ENCODE measurements around the gene FRAS1. TPM values are rescaled to one million over a fixed set of nuclear protein-coding genes. Genes with fewer than 3 reads are reported as not detected.

Gene FRAS1
- total RNA-seq, 4 donors from 2014 or later: 3.1 to 11.4 (median 6.7) TPM

DNA sequence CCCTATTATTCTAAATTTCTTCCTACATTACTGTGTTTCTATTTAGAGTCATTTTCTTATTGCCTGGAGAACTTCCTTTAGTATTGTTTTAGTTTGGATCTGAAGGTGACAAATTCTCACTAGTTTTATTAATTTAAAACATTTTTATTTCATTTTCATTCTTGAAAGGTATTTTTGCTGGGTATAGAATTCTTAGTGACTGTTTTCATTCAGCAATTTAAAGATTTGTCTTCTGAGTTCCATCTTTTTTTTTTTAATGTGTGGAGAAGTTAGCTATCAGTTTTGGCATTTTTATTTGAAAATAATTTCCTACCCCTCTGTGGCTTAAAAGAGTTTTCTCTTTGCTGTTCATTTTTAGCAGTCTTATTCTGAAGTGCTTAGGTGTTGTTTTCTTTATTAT lies 169.2 kb downstream of the FRAS1 start:
- Histone ChIP-seq H3K27me3 (no peaks in the 10 kb centered on the region), H3K36me3 (no peaks in the 10 kb centered on the region), H3K27ac (no peak overlapping the region), H3K4me1 (peaks cover 0 to 19% (median 0%) of the 10 kb centered on the region in 3 donors), H3K4me3 (no peak overlapping the region), H3K9me3 (peaks cover 0 to 6% (median 0%) of the 10 kb centered on the region in 3 donors)
- no peak for DNase-seq
- TF ChIP-seq POLR2A (IDR thresholded peaks at IDR 0.05): no peak
- TF ChIP-seq, protein P1, sequence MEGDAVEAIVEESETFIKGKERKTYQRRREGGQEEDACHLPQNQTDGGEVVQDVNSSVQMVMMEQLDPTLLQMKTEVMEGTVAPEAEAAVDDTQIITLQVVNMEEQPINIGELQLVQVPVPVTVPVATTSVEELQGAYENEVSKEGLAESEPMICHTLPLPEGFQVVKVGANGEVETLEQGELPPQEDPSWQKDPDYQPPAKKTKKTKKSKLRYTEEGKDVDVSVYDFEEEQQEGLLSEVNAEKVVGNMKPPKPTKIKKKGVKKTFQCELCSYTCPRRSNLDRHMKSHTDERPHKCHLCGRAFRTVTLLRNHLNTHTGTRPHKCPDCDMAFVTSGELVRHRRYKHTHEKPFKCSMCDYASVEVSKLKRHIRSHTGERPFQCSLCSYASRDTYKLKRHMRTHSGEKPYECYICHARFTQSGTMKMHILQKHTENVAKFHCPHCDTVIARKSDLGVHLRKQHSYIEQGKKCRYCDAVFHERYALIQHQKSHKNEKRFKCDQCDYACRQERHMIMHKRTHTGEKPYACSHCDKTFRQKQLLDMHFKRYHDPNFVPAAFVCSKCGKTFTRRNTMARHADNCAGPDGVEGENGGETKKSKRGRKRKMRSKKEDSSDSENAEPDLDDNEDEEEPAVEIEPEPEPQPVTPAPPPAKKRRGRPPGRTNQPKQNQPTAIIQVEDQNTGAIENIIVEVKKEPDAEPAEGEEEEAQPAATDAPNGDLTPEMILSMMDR (IDR thresholded peaks at IDR 0.05): no peak
- intact Hi-C loops (cut with DNase I): no loop called here

GRCh38 chr4:78227411-78228057 lies 170.4 kb downstream of the FRAS1 start:
- no peak overlapping the region for H3K27ac ChIP-seq
- no peak overlapping the region for H3K4me3 ChIP-seq
- no peak for TF ChIP-seq POLR2A (IDR thresholded peaks at IDR 0.05)
- TF ChIP-seq, protein P1 (IDR thresholded peaks at IDR 0.05): no peak
- peaks cover 0 to 6% (median 0%) of the 10 kb centered on the region in 3 donors for H3K9me3 ChIP-seq
- WGBS, 2 donors: 78 to 88% methylated on average over 1 of the region's 1 CpG
- H3K4me1 ChIP-seq: peaks cover 0 to 19% (median 0%) of the 10 kb centered on the region in 3 donors
- intact Hi-C loops (cut with DNase I): no loop called here
- no peaks in the 10 kb centered on the region for H3K27me3 ChIP-seq
- no peaks in the 10 kb centered on the region for H3K36me3 ChIP-seq
- DNase-seq: no peak

GRCh38 chr4:78235800-78236199 lies 178.7 kb downstream of the FRAS1 start:
- no peak for TF ChIP-seq POLR2A (IDR thresholded peaks at IDR 0.05)
- TF ChIP-seq, protein P1 (IDR thresholded peaks at IDR 0.05): no peak
- Histone ChIP-seq H3K4me1 (no peaks in the 10 kb centered on the region), H3K9me3 (no peaks in the 10 kb centered on the region), H3K4me3 (no peak overlapping the region), H3K27me3 (no peaks in the 10 kb centered on the region), H3K27ac (no peak overlapping the region), H3K36me3 (no peaks in the 10 kb centered on the region)
- no peak for DNase-seq
- intact Hi-C loops (cut with DNase I): no loop called here

GRCh38 chr4:78237360-78237759 lies 180.2 kb downstream of the FRAS1 start:
- Histone ChIP-seq H3K9me3 (no peaks in the 10 kb centered on the region), H3K4me3 (no peak overlapping the region), H3K4me1 (no peaks in the 10 kb centered on the region), H3K36me3 (no peaks in the 10 kb centered on the region), H3K27me3 (no peaks in the 10 kb centered on the region), H3K27ac (no peak overlapping the region)
- TF ChIP-seq POLR2A (IDR thresholded peaks at IDR 0.05): no peak
- TF ChIP-seq, protein P1 (IDR thresholded peaks at IDR 0.05): no peak
- intact Hi-C loops (cut with DNase I): no loop called here
- DNase-seq: no peak
- WGBS, 2 donors: 78 to 85% methylated on average over 4 of the region's 4 CpGs

DNA sequence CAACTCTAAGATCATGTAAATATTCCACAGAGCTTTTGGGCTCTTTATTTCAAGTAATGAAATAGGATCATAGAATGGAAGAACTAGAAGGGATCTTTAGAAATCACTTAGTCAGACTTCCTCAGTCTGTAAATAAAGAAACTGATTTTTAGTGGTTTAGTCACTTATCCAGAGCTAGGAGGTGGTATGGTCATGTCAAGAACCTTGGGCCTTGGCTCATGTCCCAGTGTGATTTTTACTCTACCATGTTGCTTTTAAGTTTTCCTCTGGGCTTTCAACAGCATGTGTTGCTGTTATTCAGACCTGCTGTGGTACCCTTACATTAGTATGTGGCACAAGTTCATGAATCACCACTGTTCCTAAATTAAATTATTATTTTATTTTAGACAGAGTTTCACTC lies 184.9 kb downstream of the FRAS1 start:
- no peak overlapping the region for H3K27ac ChIP-seq
- peaks cover 0 to 10% (median 0%) of the 10 kb centered on the region in 3 donors for H3K4me1 ChIP-seq
- no peaks in the 10 kb centered on the region for H3K27me3 ChIP-seq
- intact Hi-C loops (cut with DNase I): no loop called here
- no peak overlapping the region for H3K4me3 ChIP-seq
- H3K9me3 ChIP-seq: no peaks in the 10 kb centered on the region
- no peaks in the 10 kb centered on the region for H3K36me3 ChIP-seq
- no peak for TF ChIP-seq POLR2A (IDR thresholded peaks at IDR 0.05)
- TF ChIP-seq, protein P1 (IDR thresholded peaks at IDR 0.05): no peak
- no peak for DNase-seq
